BJ (cell line): ENCODE measurements around the gene KIF1A. TPM values are rescaled to one million over a fixed set of nuclear protein-coding genes. Genes with fewer than 3 reads are reported as not detected.

Experiments
- CTCF ChIA-PET: fragments of 350-600 bp; formaldehyde crosslinking; extraction: SDS; loops from one replicate; lab custom pipeline; 2021; ENCODE audit warnings: antibody characterized with exemption, inconsistent platforms; lab: Yijun Ruan, JAX
- POLR2A ChIA-PET: fragments of 300-600 bp; sonication (Branson Sonifier 250); formaldehyde crosslinking; extraction: SDS; loops from one replicate; lab custom pipeline; 2021; ENCODE audit warnings: antibody characterized with exemption; lab: Charles Lee
- DNase-seq: peaks from one replicate; pipeline ENCODE4 v3.0.0-alpha.2; 2011; ENCODE audit warnings: low read depth
- H3K27me3 ChIP-seq: 2 replicates; pipeline ENCODE4 v1.6.0; 2011; ENCODE audit warnings: low read length; ENCODE audit not compliant: control insufficient read depth, insufficient read depth
- H3K36me3 ChIP-seq: 2 replicates; pipeline ENCODE4 v1.5.1; 2011; ENCODE audit warnings: low read length; ENCODE audit not compliant: control insufficient read depth, insufficient read depth
- H3K4me3 ChIP-seq: 2 replicates; pipeline ENCODE4 v1.5.1; 2011; ENCODE audit warnings: low read depth, mild to moderate bottlenecking, control low read depth, low read length
- CTCF ChIP-seq: IDR thresholded peaks from 2 replicates; pipeline ENCODE4 v1.5.1; 2011; ENCODE audit warnings: low read depth, mild to moderate bottlenecking, control low read depth, inconsistent platforms, low read length, moderate library complexity; ENCODE audit not compliant: insufficient read depth
- polyA plus RNA-seq: library from polyadenylated mRNA; depleted of rRNA; stranded (reverse); fragments of >200 nt; gene quantifications from 2 replicates; pipeline ENCODE4 v1.2.3, GENCODE V29; 2011

The KIF1A gene
- polyA plus RNA-seq, 1 experiment, result 0.01 TPM

GRCh38 chr2:240789051-240789453 is 31.0 kb downstream of the KIF1A start:
- Histone ChIP-seq H3K27me3 (no peaks in the 10 kb centered on the region; the same call in none of the 2 replicates), H3K36me3 (no peaks in the 10 kb centered on the region), H3K4me3 (no peak overlapping the region)
- ChIA-PET POLR2A (no interaction called here), CTCF (no interaction called here)
- TF ChIP-seq CTCF, result no peak
- DNase-seq, result no peak

GRCh38 chr2:240788482-240788881 is 31.5 kb downstream of the KIF1A start:
- POLR2A ChIA-PET, result no interaction called here
- H3K4me3 ChIP-seq, result no peak overlapping the region
- TF ChIP-seq CTCF, result no peak
- CTCF ChIA-PET, result no interaction called here
- H3K36me3 ChIP-seq, result no peaks in the 10 kb centered on the region
- no peak for DNase-seq
- no peaks in the 10 kb centered on the region; the same call in none of the 2 replicates for H3K27me3 ChIP-seq

- POLR2A ChIA-PET, result no interaction called here
- TF ChIP-seq CTCF, result no peak
- Histone ChIP-seq H3K4me3 (no peak overlapping the region), H3K27me3 (no peaks in the 10 kb centered on the region; the same call in none of the 2 replicates), H3K36me3 (no peaks in the 10 kb centered on the region)
- CTCF ChIA-PET, result no interaction called here
- DNase-seq, result no peak
Observed at GRCh38 chr2:240787521-240788472, 32.2 kb downstream of the KIF1A start.

- DNase-seq, result no peak
- Histone ChIP-seq H3K36me3 (no peaks in the 10 kb centered on the region), H3K27me3 (no peaks in the 10 kb centered on the region; the same call in 1 of the 2 replicates), H3K4me3 (no peak overlapping the region)
- CTCF ChIA-PET, result no interaction called here
- POLR2A ChIA-PET, result no interaction called here
- no peak for TF ChIP-seq CTCF
Observed at GRCh38 chr2:240786871-240787311, 33.1 kb downstream of the KIF1A start.

- Histone ChIP-seq H3K4me3 (no peak overlapping the region), H3K27me3 (no peaks in the 10 kb centered on the region; the same call in 1 of the 2 replicates), H3K36me3 (no peaks in the 10 kb centered on the region)
- no peak for DNase-seq
- TF ChIP-seq CTCF, result no peak
- ChIA-PET POLR2A (no interaction called here), CTCF (no interaction called here)
Observed at GRCh38 chr2:240786355-240786841, 33.6 kb downstream of the KIF1A start.
